OCI-LY3 (cell line): ENCODE results near the gene CT45A5.
"Not testable (repeated sequence)": the region's sequence is repeated elsewhere in the genome, so short reads cannot be mapped to it uniquely, and the experiment has no call there.

Experiments used
- CTCF ChIP-seq: fragments of 200-600, 300-600 bp; sonication (generic); IDR thresholded peaks from 2 replicates; pipeline ENCODE4 v1.5.1; 2014; ENCODE audit warnings: antibody characterized with exemption, low read length, low read depth
- EZH2phosphoT487 ChIP-seq: fragments of 200-600 bp; shearing (Covaris generic); IDR thresholded peaks from 2 replicates; pipeline ENCODE4 v1.6.1; 2018; ENCODE audit warnings: antibody characterized with exemption, mixed run types, low read depth

GRCh38 chrX:135819912-135820311, 34.6 kb upstream of the CT45A5 start, which contains the start of gene CT45A2:
- not testable (repeated sequence) for TF ChIP-seq CTCF, EZH2phosphoT487
